GM23248 (cell line): Measurements from ENCODE around the gene CACHD1. TPM values are rescaled to one million over a fixed set of nuclear protein-coding genes. Genes with fewer than 3 reads are reported as not detected.
A peak's percentile ranks its signal among the peaks of the same experiment; 100 is the strongest.

ENCODE experiments used
- DNase-seq: peaks from one replicate; pipeline ENCODE4 v3.0.0-alpha.2; 2015
- H2AFZ ChIP-seq: fragments of 200-600 bp; sonication (generic); 2 replicates; pipeline ENCODE4 v1.6.1; 2016; ENCODE audit warnings: antibody characterized with exemption
- H3F3A ChIP-seq: fragments of 200-600 bp; sonication (generic); 2 replicates; pipeline ENCODE4 v1.6.1; 2016; ENCODE audit warnings: mild to moderate bottlenecking, antibody characterized with exemption, mixed run types; ENCODE audit not compliant: insufficient read depth
- H3K27ac ChIP-seq: fragments of 200-600 bp; sonication (generic); 2 replicates; pipeline ENCODE4 v1.5.1; 2016; ENCODE audit warnings: mild to moderate bottlenecking
- H3K27me3 ChIP-seq: fragments of 200-600 bp; sonication (generic); replicated peaks from 2 replicates; pipeline ENCODE4 v1.6.1; 2016; ENCODE audit warnings: mild to moderate bottlenecking; ENCODE audit not compliant: insufficient read depth
- H3K36me3 ChIP-seq: fragments of 200-600 bp; sonication (generic); 2 replicates; pipeline ENCODE4 v1.6.1; 2016; ENCODE audit warnings: low read depth, mild to moderate bottlenecking
- H3K4me1 ChIP-seq: fragments of 200-600 bp; sonication (generic); 2 replicates; pipeline ENCODE4 v1.6.1; 2016; ENCODE audit warnings: mild to moderate bottlenecking; ENCODE audit not compliant: insufficient read depth
- H3K4me2 ChIP-seq: fragments of 200-600 bp; sonication (generic); one replicate; pipeline ENCODE4 v1.6.1; 2016; ENCODE audit warnings: mild to moderate bottlenecking; ENCODE audit not compliant: unreplicated experiment
- H3K4me3 ChIP-seq: fragments of 200-600 bp; sonication (generic); 2 replicates; pipeline ENCODE4 v1.5.1; 2016; ENCODE audit warnings: mild to moderate bottlenecking
- H3K79me2 ChIP-seq: fragments of 200-600 bp; sonication (generic); 2 replicates; pipeline ENCODE4 v1.6.1; 2016; ENCODE audit warnings: mild to moderate bottlenecking; ENCODE audit not compliant: insufficient read depth
- H3K9ac ChIP-seq: fragments of 200-600 bp; sonication (generic); 2 replicates; pipeline ENCODE4 v1.6.1; 2016; ENCODE audit warnings: mild to moderate bottlenecking
- H3K9me2 ChIP-seq: fragments of 200-600 bp; sonication (generic); 2 replicates; pipeline ENCODE4 v1.6.1; 2016; ENCODE audit warnings: mixed run types, mild to moderate bottlenecking, moderate library complexity; ENCODE audit not compliant: insufficient read depth
- H3K9me3 ChIP-seq: fragments of 200-600 bp; sonication (generic); one replicate; pipeline ENCODE4 v1.6.1; 2017; ENCODE audit warnings: low read depth
- H4K20me1 ChIP-seq: fragments of 200-600 bp; sonication (generic); 2 replicates; pipeline ENCODE4 v1.6.0; 2016; ENCODE audit not compliant: insufficient read depth
- EZH2 ChIP-seq: fragments of 200-600 bp; sonication (generic); IDR thresholded peaks from 2 replicates; pipeline ENCODE4 v1.6.1; 2018; ENCODE audit warnings: antibody characterized with exemption, mild to moderate bottlenecking; ENCODE audit not compliant: insufficient read depth, poor library complexity, severe bottlenecking
- EZH2phosphoT487 ChIP-seq: fragments of 200-600 bp; sonication (generic); IDR thresholded peaks from 2 replicates; pipeline ENCODE4 v1.6.1; 2018; ENCODE audit warnings: antibody characterized with exemption, moderate library complexity, mild to moderate bottlenecking, low read depth; ENCODE audit not compliant: insufficient read depth
- WGBS, 2 experiments: methylation state at CpG; one replicate each; pipeline ENCODE4 v1.1.6; 2015 to 2017; ENCODE audit warnings: low lambda C conversion rate in 2 of 2, low coverage in 1 of 2; ENCODE audit errors: missing lambda C conversion rate in 2 of 2; 5-methylcytosine and 5-hydroxymethylcytosine counted together
- in situ Hi-C: fragments of 300-500 bp; cut with MboI; formaldehyde crosslinking; loops from 2 replicates; pipeline ENCODE4 v1.15.0; 2020
- polyA plus RNA-seq: library from polyadenylated mRNA; unstranded; fragments of >200 nt; fragmentation: Nextera tagmentation; extraction: Ambion mirVana; gene quantifications from 2 replicates; pipeline ENCODE4 v1.2.1, GENCODE V29; 2016
- total RNA-seq: library from RNA; depleted of rRNA; stranded (reverse); fragments of >200 nt; shearing (Covaris generic); gene quantifications from 2 replicates; pipeline ENCODE4 v1.2.3, GENCODE V29; 2014

Gene CACHD1
- total and polyA plus RNA-seq, 2 experiments from 2014 or later, result 1.9 to 9.3 TPM

- H3K9me2 ChIP-seq, result no peaks in the 10 kb centered on the region
- H3K4me1 ChIP-seq, result peaks cover 10% of the 10 kb centered on the region
- peak; percentile 25 for DNase-seq
- no peak overlapping the region for H3K4me3 ChIP-seq
- peaks cover 22% of the 10 kb centered on the region for H3F3A ChIP-seq
- no peaks in the 10 kb centered on the region for H3K9me3 ChIP-seq
- H3K4me2 ChIP-seq, result no peak overlapping the region
- H2AFZ ChIP-seq, result no peak overlapping the region
- no peaks in the 10 kb centered on the region for H3K27me3 ChIP-seq
- H3K27ac ChIP-seq, result no peak overlapping the region
- H3K9ac ChIP-seq, result no peak overlapping the region
- no peak for TF ChIP-seq EZH2
- no peak for TF ChIP-seq EZH2phosphoT487
- WGBS, 2 experiments, result 93 to 98% methylated on average over 2 of the region's 2 CpGs
- in situ Hi-C loops, result loop anchor here (25.0 kb wide), 1 partner anchor 388 kb away; no protein-coding TSS in a partner anchor
- no peaks in the 10 kb centered on the region for H3K36me3 ChIP-seq
- no peaks in the 10 kb centered on the region for H4K20me1 ChIP-seq
- no peaks in the 10 kb centered on the region for H3K79me2 ChIP-seq
Measured at GRCh38 chr1:64650411-64650810, 180.5 kb downstream of the CACHD1 start.

DNA sequence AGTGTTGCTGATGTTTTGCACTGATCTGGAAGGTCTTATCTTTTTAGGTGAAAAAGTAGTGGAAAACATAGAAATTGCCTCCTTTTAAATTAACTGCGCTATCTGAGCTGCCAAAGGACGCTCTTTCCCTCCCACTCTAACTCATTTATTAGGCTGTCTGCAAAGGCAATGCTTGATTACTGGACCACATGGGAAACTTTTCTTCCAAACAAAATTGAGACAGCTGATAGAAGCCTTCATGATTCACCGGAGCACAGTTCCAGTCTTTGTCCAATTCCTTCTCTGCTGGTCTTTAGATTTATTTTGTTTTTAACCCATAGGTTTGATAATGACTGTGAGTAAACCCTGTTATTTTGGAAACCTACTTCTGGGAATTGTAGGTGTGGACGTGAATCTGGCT is 181.9 kb downstream of the CACHD1 start:
- no peak for DNase-seq
- Histone ChIP-seq H3K4me2 (no peak overlapping the region), H3K4me3 (no peak overlapping the region), H3K9me3 (no peaks in the 10 kb centered on the region), H4K20me1 (no peaks in the 10 kb centered on the region), H3K79me2 (no peaks in the 10 kb centered on the region), H3K27ac (no peak overlapping the region), H3K9ac (no peak overlapping the region), H3K36me3 (no peaks in the 10 kb centered on the region), H2AFZ (no peak overlapping the region), H3K27me3 (no peaks in the 10 kb centered on the region), H3F3A (peaks cover 28% of the 10 kb centered on the region), H3K9me2 (no peaks in the 10 kb centered on the region), H3K4me1 (peaks cover 10% of the 10 kb centered on the region)
- WGBS, 2 experiments, result 92 to 95% methylated on average over 4 of the region's 4 CpGs
- in situ Hi-C loops, result loop anchor here (25.0 kb wide), 1 partner anchor 390 kb away; no protein-coding TSS in a partner anchor
- no peak for TF ChIP-seq EZH2phosphoT487
- no peak for TF ChIP-seq EZH2

GRCh38 chr1:64653466-64653865 is 183.5 kb downstream of the CACHD1 start:
- DNase-seq, result peak; percentile 13
- no peaks in the 10 kb centered on the region for H3K27me3 ChIP-seq
- no peaks in the 10 kb centered on the region for H4K20me1 ChIP-seq
- no peak overlapping the region for H3K9ac ChIP-seq
- 92 to 94% methylated on average over 2 of the region's 2 CpGs for WGBS, 2 experiments
- H3K36me3 ChIP-seq, result no peaks in the 10 kb centered on the region
- no peak for TF ChIP-seq EZH2
- TF ChIP-seq EZH2phosphoT487, result no peak
- H3F3A ChIP-seq, result peaks cover 28% of the 10 kb centered on the region
- no peak overlapping the region for H3K27ac ChIP-seq
- H3K79me2 ChIP-seq, result no peaks in the 10 kb centered on the region
- in situ Hi-C loops, result loop anchor here (25.0 kb wide), 1 partner anchor 391 kb away; no protein-coding TSS in a partner anchor
- H3K9me2 ChIP-seq, result no peaks in the 10 kb centered on the region
- no peaks in the 10 kb centered on the region for H3K9me3 ChIP-seq
- no peak overlapping the region for H2AFZ ChIP-seq
- H3K4me1 ChIP-seq, result peaks cover 10% of the 10 kb centered on the region
- no peak overlapping the region for H3K4me3 ChIP-seq
- no peak overlapping the region for H3K4me2 ChIP-seq

- DNase-seq, result peak; percentile 71
- in situ Hi-C loops, result loop anchor here (25.0 kb wide), 1 partner anchor 392 kb away; no protein-coding TSS in a partner anchor
- 18% methylated on average over 5 of the region's 5 CpGs for WGBS, 2 experiments
Measured at GRCh38 chr1:64654519-64655341, 184.8 kb downstream of the CACHD1 start.

More at GRCh38 chr1:64654519-64655341, 184.8 kb downstream of the CACHD1 start:
- H3K4me2 ChIP-seq, result peak overlapping the region; percentile 5
- H3F3A ChIP-seq, result peaks cover 28% of the 10 kb centered on the region
- H3K4me1 ChIP-seq, result peaks cover 10% of the 10 kb centered on the region
- TF ChIP-seq EZH2, result no peak
- TF ChIP-seq EZH2phosphoT487, result no peak
- H3K9ac ChIP-seq, result no peak overlapping the region
- H2AFZ ChIP-seq, result 0 out of 2 replicates have a peak overlapping the region, but pooled peaks have one; percentile 6
- H3K9me3 ChIP-seq, result no peaks in the 10 kb centered on the region
- no peaks in the 10 kb centered on the region for H3K79me2 ChIP-seq
- no peaks in the 10 kb centered on the region for H4K20me1 ChIP-seq
- H3K36me3 ChIP-seq, result no peaks in the 10 kb centered on the region
- no peaks in the 10 kb centered on the region for H3K9me2 ChIP-seq
- no peak overlapping the region for H3K4me3 ChIP-seq
- H3K27me3 ChIP-seq, result no peaks in the 10 kb centered on the region
- H3K27ac ChIP-seq, result peak overlapping the region; percentile 42
